Lower lobe of right lung (tissue), 2 donors: ENCODE measurements around the gene CNN2. TPM values are rescaled to one million over a fixed set of nuclear protein-coding genes. Genes with fewer than 3 reads are reported as not detected.

Source experiments
- ATAC-seq, 2 donors: fragments of 200-7000 bp; cut with Tn5 transposase; one replicate each; pipeline ENCODE4 v1.9.1; 2020 to 2022; ENCODE audit warnings: mild to moderate bottlenecking in 2 of 2, moderate library complexity in 2 of 2
- DNase-seq: peaks from one replicate; pipeline ENCODE4 v3.0.0-alpha.2; 2020
- H3K27ac ChIP-seq: fragments of 200-600 bp; one replicate; pipeline ENCODE4 v1.8.0; 2022
- H3K27me3 ChIP-seq: fragments of 200-600 bp; one replicate; pipeline ENCODE4 v1.8.0; 2022; ENCODE audit warnings: low read depth
- H3K36me3 ChIP-seq: fragments of 200-600 bp; one replicate; pipeline ENCODE4 v1.8.0; 2022; ENCODE audit warnings: mild to moderate bottlenecking
- H3K4me1 ChIP-seq: fragments of 200-600 bp; one replicate; pipeline ENCODE4 v1.8.0; 2022
- H3K4me3 ChIP-seq: fragments of 200-600 bp; one replicate; pipeline ENCODE4 v1.8.0; 2022; ENCODE audit warnings: mild to moderate bottlenecking
- H3K9me3 ChIP-seq: fragments of 200-600 bp; one replicate; pipeline ENCODE4 v1.8.0; 2022
- CTCF ChIP-seq: fragments of 200-600 bp; IDR thresholded peaks from one replicate; pipeline ENCODE4 v1.8.0; 2022; ENCODE audit warnings: antibody characterized with exemption, mild to moderate bottlenecking
- intact Hi-C: fragments of 100-400 bp; cut with DNase I; formaldehyde crosslinking; loops from one replicate; pipeline ENCODE4 v1.11.0; 2022
- total RNA-seq: library from RNA; stranded (reverse); fragmentation: NEBNext Ultra II Directional; extraction: Animal tissue kit (Norgen Biotek cat#: 25700); gene quantifications from one replicate; pipeline ENCODE4 v1.2.1, GENCODE V29; 2021
- donor health status: DM: no; HTN: yes; CAD: no; lungs with severe emphysema.

The CNN2 gene
- total RNA-seq, 1 donor from 2014 or later, result 158 TPM

GRCh38 chr19:1015061-1015781 is 11.2 kb upstream of the CNN2 start:
- intact Hi-C loops, result no loop called here
- Histone ChIP-seq H3K9me3 (no peaks in the 10 kb centered on the region), H3K27me3 (no peaks in the 10 kb centered on the region), H3K4me3 (no peak overlapping the region), H3K4me1 (peaks cover 53% of the 10 kb centered on the region), H3K27ac (no peak overlapping the region), H3K36me3 (peaks cover 43% of the 10 kb centered on the region)
- TF ChIP-seq CTCF, result no peak
- ATAC-seq, result no peak
- DNase-seq, result no peak

- ATAC-seq (no peak), DNase-seq (no peak)
- Histone ChIP-seq H3K4me3 (no peak overlapping the region), H3K9me3 (no peaks in the 10 kb centered on the region), H3K27me3 (no peaks in the 10 kb centered on the region), H3K27ac (peak overlapping the region; percentile 6), H3K4me1 (peaks cover 52% of the 10 kb centered on the region), H3K36me3 (peaks cover 35% of the 10 kb centered on the region)
- no peak for TF ChIP-seq CTCF
- intact Hi-C loops, result no loop called here
These were observed 10.4 kb upstream of the CNN2 start for GRCh38 chr19:1015782-1016646.

- DNase-seq, result no peak
- no peaks in the 10 kb centered on the region for H3K27me3 ChIP-seq
- peaks cover 53% of the 10 kb centered on the region for H3K4me1 ChIP-seq
- H3K9me3 ChIP-seq, result no peaks in the 10 kb centered on the region
- peaks cover 29% of the 10 kb centered on the region for H3K36me3 ChIP-seq
- peak overlapping the region; percentile 6 for H3K27ac ChIP-seq
- intact Hi-C loops, result no loop called here
- ATAC-seq, result no peak
- no peak for TF ChIP-seq CTCF
- H3K4me3 ChIP-seq, result peak overlapping the region; percentile 20
These were observed 9.7 kb upstream of the CNN2 start for GRCh38 chr19:1016647-1017114.

GRCh38 chr19:1017115-1017905 is 9.1 kb upstream of the CNN2 start:
- Histone ChIP-seq H3K4me3 (peak overlapping the region; percentile 20), H3K36me3 (peaks cover 22% of the 10 kb centered on the region), H3K27ac (no peak overlapping the region), H3K9me3 (no peaks in the 10 kb centered on the region), H3K4me1 (peaks cover 60% of the 10 kb centered on the region), H3K27me3 (no peaks in the 10 kb centered on the region)
- TF ChIP-seq CTCF, result no peak
- DNase-seq, result no peak
- intact Hi-C loops, result no loop called here
- no peak for ATAC-seq

- H3K4me1 ChIP-seq, result peaks cover 64% of the 10 kb centered on the region
- H3K9me3 ChIP-seq, result no peaks in the 10 kb centered on the region
- peaks cover 17% of the 10 kb centered on the region for H3K36me3 ChIP-seq
- H3K4me3 ChIP-seq, result no peak overlapping the region
- intact Hi-C loops, result no loop called here
- TF ChIP-seq CTCF, result no peak
- ATAC-seq, result no peak
- H3K27me3 ChIP-seq, result no peaks in the 10 kb centered on the region
- no peak for DNase-seq
- no peak overlapping the region for H3K27ac ChIP-seq
These were observed 8.5 kb upstream of the CNN2 start for GRCh38 chr19:1017906-1018305.
